ENCODE results near the gene SCARB2. TPM values are rescaled to one million over a fixed set of nuclear protein-coding genes. Genes with fewer than 3 reads are reported as not detected.
A peak's percentile ranks its signal among the peaks of the same experiment; 100 is the strongest.

The SCARB2 gene
- total and polyA plus RNA-seq, 2 donors (not counting 3 experiments of a cell fraction or from before 2014, with no cell fraction given), result 75.2 to 116 TPM

DNA sequence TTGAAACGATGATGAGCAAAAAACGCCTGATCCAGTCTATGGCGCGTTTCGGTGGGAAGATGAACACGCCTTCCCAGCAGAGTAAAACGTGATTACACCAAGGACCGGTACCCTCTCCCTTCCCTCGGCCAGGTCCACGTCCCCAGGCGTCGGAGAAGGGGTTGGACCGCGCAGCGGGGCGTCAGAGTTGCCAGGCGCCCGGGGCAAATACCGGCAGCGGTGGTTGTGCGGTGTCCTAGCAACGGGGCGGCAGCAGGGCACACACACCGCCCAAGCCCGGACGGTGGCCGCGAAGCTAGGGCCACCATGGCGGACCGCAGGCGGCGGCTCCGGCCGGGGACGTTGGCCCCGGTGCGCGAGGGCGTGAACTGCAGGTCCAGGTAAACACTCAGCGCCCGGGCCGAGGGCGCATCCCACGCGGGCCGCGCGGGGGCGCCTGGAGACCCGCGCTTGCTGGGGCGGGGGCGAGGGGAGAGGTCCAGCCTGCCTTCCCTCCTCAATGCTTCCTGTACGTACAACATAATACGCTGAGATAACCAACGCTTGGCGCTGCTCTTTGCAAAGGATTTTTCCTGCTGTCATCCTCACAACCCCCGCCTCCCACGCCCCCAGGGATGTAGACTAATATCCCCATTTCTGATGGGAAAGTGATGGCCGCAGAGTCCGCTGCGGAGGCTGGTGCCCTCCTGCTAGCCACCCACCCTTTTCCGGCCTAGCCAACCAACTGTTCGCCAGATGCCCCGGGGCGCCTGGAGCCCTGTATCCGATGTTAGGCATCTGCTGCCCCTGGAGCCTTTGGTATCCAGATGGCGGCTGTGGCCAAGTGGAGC, 38.0 kb upstream of the SCARB2 start, which contains the start of gene FAM47E:
TSS of gene FAM47E (plus strand) at position 281 of the 830 bp plus-strand sequence. CDS start at position 307, 26 bp downstream.
- H3K27ac ChIP-seq (ENCODE audit: insufficient read depth, low read depth, low read length), result no peak within 1 kb of the TSS
- ChIA-PET CTCF (interaction anchor here (0.9 to 3.1 kb wide), 2 partner anchors 71 to 126 kb away, joined by 5 to 17 read pairs; no protein-coding TSS in a partner anchor), POLR2A (no interaction called here)
- peak; percentile 66 for TF ChIP-seq EZH2 (IDR thresholded peaks at IDR 0.05; ENCODE audit: borderline replicate concordance, low read depth, low read length, severe bottlenecking)
- TF ChIP-seq POLR2A (IDR thresholded peaks at IDR 0.05; ENCODE audit: low read depth, low read length), result no peak
- TF ChIP-seq, protein P1, sequence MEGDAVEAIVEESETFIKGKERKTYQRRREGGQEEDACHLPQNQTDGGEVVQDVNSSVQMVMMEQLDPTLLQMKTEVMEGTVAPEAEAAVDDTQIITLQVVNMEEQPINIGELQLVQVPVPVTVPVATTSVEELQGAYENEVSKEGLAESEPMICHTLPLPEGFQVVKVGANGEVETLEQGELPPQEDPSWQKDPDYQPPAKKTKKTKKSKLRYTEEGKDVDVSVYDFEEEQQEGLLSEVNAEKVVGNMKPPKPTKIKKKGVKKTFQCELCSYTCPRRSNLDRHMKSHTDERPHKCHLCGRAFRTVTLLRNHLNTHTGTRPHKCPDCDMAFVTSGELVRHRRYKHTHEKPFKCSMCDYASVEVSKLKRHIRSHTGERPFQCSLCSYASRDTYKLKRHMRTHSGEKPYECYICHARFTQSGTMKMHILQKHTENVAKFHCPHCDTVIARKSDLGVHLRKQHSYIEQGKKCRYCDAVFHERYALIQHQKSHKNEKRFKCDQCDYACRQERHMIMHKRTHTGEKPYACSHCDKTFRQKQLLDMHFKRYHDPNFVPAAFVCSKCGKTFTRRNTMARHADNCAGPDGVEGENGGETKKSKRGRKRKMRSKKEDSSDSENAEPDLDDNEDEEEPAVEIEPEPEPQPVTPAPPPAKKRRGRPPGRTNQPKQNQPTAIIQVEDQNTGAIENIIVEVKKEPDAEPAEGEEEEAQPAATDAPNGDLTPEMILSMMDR (IDR thresholded peaks at IDR 0.05; ENCODE audit: extremely low read depth in 1 of 2, insufficient read depth in 1 of 2, low read depth in 1 of 2, low read length in 2 of 2), result peak; percentile 17 to 44
- H3K4me1 ChIP-seq (ENCODE audit: control insufficient read depth, extremely low read depth, insufficient read depth, low read length), result peaks cover 3% of the 10 kb centered on the region
- peak; percentile 44 for DNase-seq (ENCODE audit: low read depth, low spot score)
- FAIRE-seq, result no peak
- no peaks in the 10 kb centered on the region for H3K9me3 ChIP-seq (replicated peaks; ENCODE audit: control insufficient read depth, insufficient read depth, low read length)
- H4K20me1 ChIP-seq (replicated peaks; ENCODE audit: control insufficient read depth, extremely low read depth, insufficient read depth, low read length), result no peaks in the 10 kb centered on the region
- no TSS peak for BruUV-seq (replicated peaks)
- peak within 1 kb of the TSS; percentile 44 for H3K4me2 ChIP-seq (ENCODE audit: insufficient read depth, low read length)
- no peak within 1 kb of the TSS for H3K9ac ChIP-seq (replicated peaks; ENCODE audit: extremely low read depth, insufficient read depth, low read length)
- intact Hi-C loops (cut with micrococcal nuclease) (loop anchor here (2.0 kb wide), 2 partner anchors 39 to 123 kb away; partner anchors contain the start of gene SCARB2), dilution Hi-C loops (cut with MboI; ENCODE audit: extremely low pct_ligation_motif_present, low sequenced_read_pairs) (no loop called here)
- no peaks in the 10 kb centered on the region for H3K79me2 ChIP-seq (ENCODE audit: control insufficient read depth, insufficient read depth, low read length)
- no peaks in the 10 kb centered on the region for H3K9me1 ChIP-seq (replicated peaks; ENCODE audit: control insufficient read depth, extremely low read depth, insufficient read depth, low read length)
- no peaks in the 10 kb centered on the region for H3K36me3 ChIP-seq (ENCODE audit: control insufficient read depth in 2 of 2, extremely low read depth in 1 of 2, insufficient read depth in 2 of 2, low read length in 2 of 2)
- H3K4me3 ChIP-seq (replicated peaks in 1 of 3; ENCODE audit: insufficient read depth in 1 of 3, low read depth in 1 of 3, low read length in 3 of 3), result peak within 1 kb of the TSS in 2 of 3 experiments; percentile 1 to 28
- peaks cover 50 to 70% of the 10 kb centered on the region in 2 experiments for H3K27me3 ChIP-seq (ENCODE audit: control insufficient read depth in 2 of 2, insufficient read depth in 2 of 2, low read length in 2 of 2)
- H2AFZ ChIP-seq (ENCODE audit: low read depth, low read length), result peak within 1 kb of the TSS; percentile 7
